GM18907 (cell line): ENCODE measurements around the gene ZMYND8.
"Not testable (repeated sequence)": the region's sequence is repeated elsewhere in the genome, so short reads cannot be mapped to it uniquely, and the experiment has no call there.

ENCODE experiments used
- ATAC-seq: cut with Tn5 transposase; IDR thresholded peaks from one replicate; pipeline ENCODE4 v1.9.1; 2021; ENCODE audit warnings: mild to moderate bottlenecking, moderate library complexity; ENCODE audit not compliant: unreplicated experiment

ZMYND8 gene

GRCh38 chr20:47290666-47291430 lies 65.7 kb downstream of the ZMYND8 start:
- no peak for ATAC-seq

- no peak for ATAC-seq
Measured at GRCh38 chr20:47290008-47290407, 66.5 kb downstream of the ZMYND8 start.

- no peak for ATAC-seq
Measured at GRCh38 chr20:47289096-47289495, 67.4 kb downstream of the ZMYND8 start.

- not testable (repeated sequence) for ATAC-seq
Measured at GRCh38 chr20:47288530-47288929, 68.0 kb downstream of the ZMYND8 start.

GRCh38 chr20:47287609-47288144 lies 68.8 kb downstream of the ZMYND8 start:
- ATAC-seq, result no peak

- no peak for ATAC-seq
Measured at GRCh38 chr20:47286681-47287080, 69.8 kb downstream of the ZMYND8 start.

GRCh38 chr20:47285189-47285588 lies 71.3 kb downstream of the ZMYND8 start:
- ATAC-seq, result no peak

GRCh38 chr20:47284373-47284772 lies 72.1 kb downstream of the ZMYND8 start:
- ATAC-seq, result no peak

GRCh38 chr20:47283411-47283810 lies 73.1 kb downstream of the ZMYND8 start:
- ATAC-seq, result no peak

- ATAC-seq, result no peak
Measured at GRCh38 chr20:47282864-47283263, 73.6 kb downstream of the ZMYND8 start.

GRCh38 chr20:47281376-47281775 lies 75.1 kb downstream of the ZMYND8 start:
- ATAC-seq, result no peak

- no peak for ATAC-seq
Measured at GRCh38 chr20:47280668-47281067, 75.8 kb downstream of the ZMYND8 start.

GRCh38 chr20:47280228-47280627 lies 76.3 kb downstream of the ZMYND8 start:
- ATAC-seq, result no peak

- ATAC-seq, result no peak
Measured at GRCh38 chr20:47278907-47279348, 77.6 kb downstream of the ZMYND8 start.

- ATAC-seq, result not testable (repeated sequence)
Measured at GRCh38 chr20:47277535-47277872, 79.0 kb downstream of the ZMYND8 start.

- no peak for ATAC-seq
Measured at GRCh38 chr20:47276851-47277534, 79.5 kb downstream of the ZMYND8 start.

GRCh38 chr20:47276251-47276650 lies 80.2 kb downstream of the ZMYND8 start:
- ATAC-seq, result no peak

- no peak for ATAC-seq
Measured at GRCh38 chr20:47275548-47275947, 81.0 kb downstream of the ZMYND8 start.

- peak; percentile 76 for ATAC-seq
Measured at GRCh38 chr20:47274401-47275108, 81.9 kb downstream of the ZMYND8 start.

- no peak for ATAC-seq
Measured at GRCh38 chr20:47273591-47274235, 82.8 kb downstream of the ZMYND8 start.
